ENCODE measurements around the gene DLX6.

DLX6 gene

GRCh38 chr7:97011536-97012364, 6.4 kb downstream of the DLX6 start:
- no peak for DNase-seq (ENCODE audit: low spot score)

GRCh38 chr7:97012365-97013133, 7.2 kb downstream of the DLX6 start:
- DNase-seq (ENCODE audit: low spot score): no peak

- no peak for DNase-seq (ENCODE audit: low spot score)
Observed at GRCh38 chr7:97013134-97013844, 7.9 kb downstream of the DLX6 start.

GRCh38 chr7:97013845-97014134, 8.4 kb downstream of the DLX6 start:
- DNase-seq (ENCODE audit: low spot score): no peak

GRCh38 chr7:97014145-97014750, 8.9 kb downstream of the DLX6 start:
- no peak for DNase-seq (ENCODE audit: low spot score)

- no peak for DNase-seq (ENCODE audit: low spot score)
Observed at GRCh38 chr7:97015279-97015678, 9.9 kb downstream of the DLX6 start.

- DNase-seq (ENCODE audit: low spot score): no peak
Observed at GRCh38 chr7:97015756-97016380, 10.5 kb downstream of the DLX6 start.

- DNase-seq (ENCODE audit: low spot score): no peak
Observed at GRCh38 chr7:97016381-97017191, 11.2 kb downstream of the DLX6 start.

- no peak for DNase-seq (ENCODE audit: low spot score)
Observed at GRCh38 chr7:97017192-97018125, 12.1 kb downstream of the DLX6 start.

- DNase-seq (ENCODE audit: low spot score): no peak
Observed at GRCh38 chr7:97018126-97018601, 12.8 kb downstream of the DLX6 start.

GRCh38 chr7:97018791-97019531, 13.6 kb downstream of the DLX6 start:
- no peak for DNase-seq (ENCODE audit: low spot score)

GRCh38 chr7:97019710-97020225, 14.4 kb downstream of the DLX6 start:
- DNase-seq (ENCODE audit: low spot score): no peak

- no peak for DNase-seq (ENCODE audit: low spot score)
Observed at GRCh38 chr7:97020601-97020995, 15.2 kb downstream of the DLX6 start.

- no peak for DNase-seq (ENCODE audit: low spot score)
Observed at GRCh38 chr7:97020996-97021746, 15.8 kb downstream of the DLX6 start.

GRCh38 chr7:97021747-97022490, 16.6 kb downstream of the DLX6 start:
- DNase-seq (ENCODE audit: low spot score): no peak

GRCh38 chr7:97022491-97023306, 17.3 kb downstream of the DLX6 start:
- DNase-seq (ENCODE audit: low spot score): no peak

Data from AG08396 (cell line).